ENCODE data around the gene NMT1. TPM values are rescaled to one million over a fixed set of nuclear protein-coding genes. Genes with fewer than 3 reads are reported as not detected.

The NMT1 gene
- total RNA-seq, 4 donors from 2014 or later = 60.7 to 127 (median 71.5) TPM

- H3K4me1 ChIP-seq = peaks cover 16 to 17% of the 10 kb centered on the region in 2 donors
- H3K9me3 ChIP-seq = no peaks in the 10 kb centered on the region
- peak overlapping the region; percentile 50 to 83 (median 54) for H3K4me3 ChIP-seq
- no peaks in the 10 kb centered on the region for H3K36me3 ChIP-seq
- in situ Hi-C loops (cut with MboI; ENCODE audit: low sequenced_read_pairs in 4 of 4) (loop anchor here (5.0 to 25.0 kb wide), 4 partner anchors 94 to 247 kb away; partner anchors contain the start of gene GFAP (in 1 of the 4)), intact Hi-C loops (cut with DNase I; ENCODE audit: low total_unique reads) (loop anchor here (2.0 to 5.0 kb wide), 2 partner anchors 111 to 247 kb away; partner anchors contain the start of gene PLCD3)
- H3K27me3 ChIP-seq = no peaks in the 10 kb centered on the region
- TF ChIP-seq POLR2A (IDR thresholded peaks at IDR 0.05) = no peak
- TF ChIP-seq, protein P1, sequence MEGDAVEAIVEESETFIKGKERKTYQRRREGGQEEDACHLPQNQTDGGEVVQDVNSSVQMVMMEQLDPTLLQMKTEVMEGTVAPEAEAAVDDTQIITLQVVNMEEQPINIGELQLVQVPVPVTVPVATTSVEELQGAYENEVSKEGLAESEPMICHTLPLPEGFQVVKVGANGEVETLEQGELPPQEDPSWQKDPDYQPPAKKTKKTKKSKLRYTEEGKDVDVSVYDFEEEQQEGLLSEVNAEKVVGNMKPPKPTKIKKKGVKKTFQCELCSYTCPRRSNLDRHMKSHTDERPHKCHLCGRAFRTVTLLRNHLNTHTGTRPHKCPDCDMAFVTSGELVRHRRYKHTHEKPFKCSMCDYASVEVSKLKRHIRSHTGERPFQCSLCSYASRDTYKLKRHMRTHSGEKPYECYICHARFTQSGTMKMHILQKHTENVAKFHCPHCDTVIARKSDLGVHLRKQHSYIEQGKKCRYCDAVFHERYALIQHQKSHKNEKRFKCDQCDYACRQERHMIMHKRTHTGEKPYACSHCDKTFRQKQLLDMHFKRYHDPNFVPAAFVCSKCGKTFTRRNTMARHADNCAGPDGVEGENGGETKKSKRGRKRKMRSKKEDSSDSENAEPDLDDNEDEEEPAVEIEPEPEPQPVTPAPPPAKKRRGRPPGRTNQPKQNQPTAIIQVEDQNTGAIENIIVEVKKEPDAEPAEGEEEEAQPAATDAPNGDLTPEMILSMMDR (IDR thresholded peaks at IDR 0.05 in 4 of 5, conservative IDR thresholded peaks at IDR 0.05 in 1 of 5) = peak; percentile 71 to 97 (median 96)
- peak; percentile 70 to 81 for ATAC-seq
- H3K27ac ChIP-seq = peak overlapping the region; percentile 32 to 66 (median 64)
- DNase-seq = peak; percentile 23 to 47
Measured at GRCh38 chr17:45021607-45022287, 39.4 kb upstream of the NMT1 start.

DNA sequence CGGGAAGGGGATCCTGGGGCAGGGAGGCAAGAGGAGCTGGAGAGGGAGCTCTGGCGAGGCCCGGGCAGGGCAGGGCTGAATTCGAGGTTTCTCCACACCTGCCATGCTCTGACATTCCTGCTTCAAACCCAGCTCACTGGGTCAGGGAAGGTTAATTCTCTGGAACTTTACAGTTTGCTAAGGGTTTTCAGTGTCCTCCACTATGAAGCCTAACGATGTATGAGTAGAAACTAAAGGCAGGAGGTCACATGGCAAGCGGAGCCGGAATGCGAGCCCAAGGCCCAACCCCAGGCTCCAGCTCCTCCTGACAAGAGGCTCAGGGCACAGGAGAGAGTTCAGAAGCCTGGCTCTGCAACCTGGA, 38.8 kb upstream of the NMT1 start:
- no peaks in the 10 kb centered on the region for H3K9me3 ChIP-seq
- intact Hi-C loops (cut with DNase I; ENCODE audit: low total_unique reads) = loop anchor here (2.0 to 5.0 kb wide), 2 partner anchors 110 to 247 kb away; partner anchors contain the start of gene PLCD3
- H3K4me3 ChIP-seq = peak overlapping the region; percentile 50 to 83 (median 54)
- H3K27ac ChIP-seq = peak overlapping the region; percentile 32 to 66 (median 64)
- no peaks in the 10 kb centered on the region for H3K27me3 ChIP-seq
- H3K4me1 ChIP-seq = peaks cover 16 to 17% of the 10 kb centered on the region in 2 donors
- TF ChIP-seq, protein P1 (IDR thresholded peaks at IDR 0.05 in 4 of 5, conservative IDR thresholded peaks at IDR 0.05 in 1 of 5) = peak in 3 of 5 experiments; percentile 8 to 26 (median 21)
- TF ChIP-seq POLR2A (IDR thresholded peaks at IDR 0.05) = no peak
- H3K36me3 ChIP-seq = no peaks in the 10 kb centered on the region
- in situ Hi-C loops (cut with MboI; ENCODE audit: low sequenced_read_pairs in 4 of 4) = loop anchor here (5.0 to 25.0 kb wide), 4 partner anchors 95 to 247 kb away; partner anchors contain the start of gene GFAP (in 1 of the 4)
- ATAC-seq = peak in 1 of 2 donors; percentile 37
- DNase-seq = no peak

DNA sequence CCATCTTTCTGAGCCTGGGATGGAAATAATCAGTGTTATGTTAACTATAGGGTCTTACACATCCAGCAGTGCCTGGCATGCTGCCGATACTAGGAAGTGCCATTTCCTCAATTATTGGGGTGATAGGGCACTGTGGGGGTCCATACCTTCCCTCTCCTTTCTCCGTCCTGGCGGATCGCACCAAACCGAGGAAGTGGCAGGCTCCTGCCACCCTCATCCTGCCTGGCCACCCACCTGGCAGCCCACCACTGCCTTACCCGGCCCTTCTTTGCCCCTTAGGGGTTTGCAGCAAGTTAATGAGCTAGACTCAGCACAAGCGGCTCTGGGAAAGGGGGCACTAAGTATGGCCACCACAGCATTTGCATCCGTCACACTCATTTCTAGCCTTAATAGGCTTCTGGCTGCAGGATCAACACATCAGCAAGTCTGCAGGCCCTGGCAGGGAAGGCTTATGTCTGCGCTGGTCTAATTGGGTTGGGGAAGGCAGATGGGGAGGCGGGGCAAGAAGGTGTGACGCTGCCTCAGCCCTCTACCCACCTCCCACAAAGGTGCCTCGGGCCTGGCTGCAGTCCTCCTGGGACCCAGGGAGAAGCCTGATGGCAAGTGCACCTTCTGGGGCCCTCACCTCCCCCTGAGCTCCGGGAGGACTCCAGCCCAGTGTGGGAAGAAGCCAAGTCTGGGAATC, 38.3 kb upstream of the NMT1 start:
- DNase-seq (no peak), ATAC-seq (no peak)
- H3K27me3 ChIP-seq = no peaks in the 10 kb centered on the region
- no peak overlapping the region for H3K4me3 ChIP-seq
- peaks cover 16 to 17% of the 10 kb centered on the region in 2 donors for H3K4me1 ChIP-seq
- intact Hi-C loops (cut with DNase I; ENCODE audit: low total_unique reads) (loop anchor here (2.0 to 5.0 kb wide), 2 partner anchors 110 to 248 kb away; partner anchors contain the start of gene PLCD3), in situ Hi-C loops (cut with MboI; ENCODE audit: low sequenced_read_pairs in 4 of 4) (loop anchor here (5.0 to 25.0 kb wide), 4 partner anchors 95 to 248 kb away; partner anchors contain the start of gene GFAP (in 1 of the 4))
- H3K27ac ChIP-seq = no peak overlapping the region
- no peaks in the 10 kb centered on the region for H3K36me3 ChIP-seq
- H3K9me3 ChIP-seq = no peaks in the 10 kb centered on the region
- TF ChIP-seq POLR2A (IDR thresholded peaks at IDR 0.05) = no peak
- TF ChIP-seq, protein P1 (IDR thresholded peaks at IDR 0.05 in 4 of 5, conservative IDR thresholded peaks at IDR 0.05 in 1 of 5) = no peak

- no peaks in the 10 kb centered on the region for H3K9me3 ChIP-seq
- no peaks in the 10 kb centered on the region for H3K4me1 ChIP-seq
- ATAC-seq = no peak
- TF ChIP-seq POLR2A (IDR thresholded peaks at IDR 0.05) = no peak
- TF ChIP-seq, protein P1 (IDR thresholded peaks at IDR 0.05 in 4 of 5, conservative IDR thresholded peaks at IDR 0.05 in 1 of 5) = no peak
- no peaks in the 10 kb centered on the region for H3K27me3 ChIP-seq
- intact Hi-C loops (cut with DNase I; ENCODE audit: low total_unique reads) (no loop called here), in situ Hi-C loops (cut with MboI; ENCODE audit: low sequenced_read_pairs in 4 of 4) (loop anchor here in 3 of 4 donors (10.0 to 25.0 kb wide), 2 partner anchors 254 to 267 kb away; partner anchors contain the start of gene ADAM11 (in 1 of the 3))
- no peak overlapping the region for H3K4me3 ChIP-seq
- H3K36me3 ChIP-seq = peaks cover 0 to 43% of the 10 kb centered on the region in 2 donors
- H3K27ac ChIP-seq = no peak overlapping the region
- no peak for DNase-seq
Measured at GRCh38 chr17:45029096-45029495, 32.0 kb upstream of the NMT1 start.

Measured in gastrocnemius medialis (tissue), 4 donors.